Smooth muscle cell (in vitro differentiated cells): Measurements from ENCODE around the gene CRX. TPM values are rescaled to one million over a fixed set of nuclear protein-coding genes. Genes with fewer than 3 reads are reported as not detected.

Source experiments
- DNase-seq: peaks from one replicate; lab custom pipeline; 2025; ENCODE audit not compliant: unreplicated experiment; lab: John Stamatoyannopoulos, UW
- H2AFZ ChIP-seq: fragments of 200-600 bp; sonication (generic); 2 replicates; pipeline ENCODE4 v1.6.0; 2016; ENCODE audit warnings: antibody characterized with exemption, low read depth, mild to moderate bottlenecking
- H3F3A ChIP-seq: fragments of 200-600 bp; sonication (generic); 2 replicates; pipeline ENCODE4 v1.6.0; 2017; ENCODE audit warnings: antibody characterized with exemption, low read depth
- H3K27ac ChIP-seq: fragments of 200-600 bp; sonication (generic); 2 replicates; pipeline ENCODE4 v1.5.1; 2016; ENCODE audit warnings: low read depth, mild to moderate bottlenecking
- H3K27me3 ChIP-seq: fragments of 200-600 bp; sonication (generic); 2 replicates; pipeline ENCODE4 v1.6.1; 2016; ENCODE audit warnings: low read depth, mild to moderate bottlenecking
- H3K36me3 ChIP-seq: fragments of 200-600 bp; sonication (generic); 2 replicates; pipeline ENCODE4 v1.5.1; 2016; ENCODE audit warnings: low read depth
- H3K4me1 ChIP-seq: fragments of 200-600 bp; sonication (generic); 2 replicates; pipeline ENCODE4 v1.5.1; 2016; ENCODE audit warnings: low read depth
- H3K4me2 ChIP-seq: fragments of 200-600 bp; sonication (generic); 2 replicates; pipeline ENCODE4 v1.6.0; 2016; ENCODE audit warnings: mild to moderate bottlenecking
- H3K4me3 ChIP-seq: fragments of 200-600 bp; sonication (generic); 2 replicates; pipeline ENCODE4 v1.5.1; 2016; ENCODE audit warnings: mild to moderate bottlenecking
- H3K79me2 ChIP-seq: fragments of 200-600 bp; sonication (generic); 2 replicates; pipeline ENCODE4 v1.6.0; 2016; ENCODE audit warnings: low read depth, mild to moderate bottlenecking
- H3K9ac ChIP-seq: fragments of 200-600 bp; sonication (generic); 2 replicates; pipeline ENCODE4 v1.6.0; 2016; ENCODE audit warnings: low read depth
- H3K9me3 ChIP-seq: fragments of 200-600 bp; sonication (generic); replicated peaks from 2 replicates; pipeline ENCODE4 v1.5.1; 2016; ENCODE audit warnings: low read depth
- H4K20me1 ChIP-seq: fragments of 200-600 bp; sonication (generic); 2 replicates; pipeline ENCODE4 v1.6.0; 2016; ENCODE audit warnings: low read depth
- WGBS: methylation state at CpG from one replicate; pipeline ENCODE4 v1.1.7; 2016; ENCODE audit warnings: low lambda C conversion rate; 5-methylcytosine and 5-hydroxymethylcytosine counted together
- polyA plus RNA-seq: library from polyadenylated mRNA; unstranded; fragments of >200 nt; fragmentation: Nextera tagmentation; extraction: Ambion mirVana; gene quantifications from 2 replicates; pipeline ENCODE4 v1.2.1, GENCODE V29; 2016
- total RNA-seq: library from RNA; depleted of rRNA; stranded (reverse); fragments of >200 nt; gene quantifications from 2 replicates; pipeline ENCODE4 v1.2.3, GENCODE V29; 2014
- TF ChIP-seq, protein P1 (sequence below): fragments of 200-600 bp; sonication (generic); IDR thresholded peaks from 2 replicates; pipeline ENCODE4 v1.5.1; 2017; ENCODE audit warnings: borderline replicate concordance, mild to moderate bottlenecking, antibody characterized with exemption; ENCODE audit not compliant: insufficient read depth, poor library complexity, severe bottlenecking

CRX gene
- total and polyA plus RNA-seq, 2 experiments from 2014 or later, result not detected

DNA sequence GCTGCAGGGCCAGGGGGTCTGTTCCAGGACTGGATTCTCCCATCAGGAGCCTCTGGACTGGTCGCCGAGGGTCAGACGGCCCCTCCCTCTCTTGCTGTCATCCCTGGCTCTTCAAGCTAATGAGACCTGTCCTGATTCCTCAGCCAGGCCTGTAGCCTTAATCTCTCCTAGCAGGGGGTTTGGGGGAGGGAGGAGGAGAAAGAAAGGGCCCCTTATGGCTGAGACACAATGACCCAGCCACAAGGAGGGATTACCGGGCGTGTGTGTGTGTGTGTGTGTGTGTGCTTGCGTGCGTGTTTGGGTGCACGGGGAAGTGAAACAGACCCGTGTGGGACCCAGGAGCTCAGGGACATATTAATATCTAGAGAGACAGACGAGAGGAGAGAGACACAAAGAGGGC is 1.9 kb upstream of the CRX start:
- no peaks in the 10 kb centered on the region for H3K36me3 ChIP-seq
- H3K27ac ChIP-seq, result no peak overlapping the region
- no peaks in the 10 kb centered on the region for H3K79me2 ChIP-seq
- H2AFZ ChIP-seq, result no peak overlapping the region
- no peaks in the 10 kb centered on the region for H4K20me1 ChIP-seq
- H3K9ac ChIP-seq, result no peak overlapping the region
- H3K9me3 ChIP-seq, result no peaks in the 10 kb centered on the region
- peaks cover 29% of the 10 kb centered on the region for H3K4me1 ChIP-seq
- no peaks in the 10 kb centered on the region for H3K27me3 ChIP-seq
- WGBS, result 33% methylated on average over 10 of the region's 10 CpGs
- DNase-seq, result no peak
- H3K4me2 ChIP-seq, result no peak overlapping the region
- H3F3A ChIP-seq, result no peaks in the 10 kb centered on the region
- H3K4me3 ChIP-seq, result no peak overlapping the region
- TF ChIP-seq, protein P1, sequence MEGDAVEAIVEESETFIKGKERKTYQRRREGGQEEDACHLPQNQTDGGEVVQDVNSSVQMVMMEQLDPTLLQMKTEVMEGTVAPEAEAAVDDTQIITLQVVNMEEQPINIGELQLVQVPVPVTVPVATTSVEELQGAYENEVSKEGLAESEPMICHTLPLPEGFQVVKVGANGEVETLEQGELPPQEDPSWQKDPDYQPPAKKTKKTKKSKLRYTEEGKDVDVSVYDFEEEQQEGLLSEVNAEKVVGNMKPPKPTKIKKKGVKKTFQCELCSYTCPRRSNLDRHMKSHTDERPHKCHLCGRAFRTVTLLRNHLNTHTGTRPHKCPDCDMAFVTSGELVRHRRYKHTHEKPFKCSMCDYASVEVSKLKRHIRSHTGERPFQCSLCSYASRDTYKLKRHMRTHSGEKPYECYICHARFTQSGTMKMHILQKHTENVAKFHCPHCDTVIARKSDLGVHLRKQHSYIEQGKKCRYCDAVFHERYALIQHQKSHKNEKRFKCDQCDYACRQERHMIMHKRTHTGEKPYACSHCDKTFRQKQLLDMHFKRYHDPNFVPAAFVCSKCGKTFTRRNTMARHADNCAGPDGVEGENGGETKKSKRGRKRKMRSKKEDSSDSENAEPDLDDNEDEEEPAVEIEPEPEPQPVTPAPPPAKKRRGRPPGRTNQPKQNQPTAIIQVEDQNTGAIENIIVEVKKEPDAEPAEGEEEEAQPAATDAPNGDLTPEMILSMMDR, result no peak

DNA sequence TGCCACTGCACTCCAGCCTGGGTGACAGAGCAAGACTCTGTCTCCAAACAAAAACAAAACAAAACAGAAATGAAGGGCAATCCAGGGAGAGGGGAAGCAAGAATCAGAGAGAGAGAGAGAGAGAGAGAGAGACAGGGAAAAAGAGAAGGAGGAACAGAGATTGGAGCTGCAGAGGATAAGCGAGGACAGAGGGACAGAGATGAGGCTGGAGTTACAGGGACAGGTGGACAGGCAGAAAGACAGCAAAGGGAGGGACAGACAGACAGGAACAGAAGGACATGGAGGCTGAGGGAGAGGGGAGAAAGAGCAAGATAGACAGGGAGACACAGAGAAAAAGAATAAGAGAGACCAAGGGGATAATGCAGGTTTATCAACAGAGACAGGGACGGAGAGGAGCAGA is 1.3 kb upstream of the CRX start:
- DNase-seq, result no peak

DNA sequence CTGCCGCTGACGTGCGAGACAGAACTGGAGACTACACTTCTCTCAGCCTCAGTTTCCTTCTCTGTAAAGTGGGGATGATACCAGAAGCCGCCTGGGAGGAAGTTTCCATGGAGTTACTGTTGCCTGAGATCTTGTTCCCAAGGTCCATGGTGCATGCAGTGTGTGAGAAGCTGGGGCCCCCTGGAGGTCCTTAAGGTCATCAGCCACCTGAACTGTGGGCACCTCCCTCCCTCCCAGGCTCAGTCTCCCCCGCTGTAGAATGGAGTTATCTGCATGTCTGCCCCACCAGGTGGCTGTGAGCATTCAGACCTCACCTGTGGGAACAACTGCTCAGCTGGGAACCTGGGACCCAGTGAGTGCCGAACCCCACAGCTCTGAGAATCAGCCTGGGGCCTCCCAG is 2.7 kb downstream of the CRX start:
- Histone ChIP-seq H4K20me1 (no peaks in the 10 kb centered on the region), H3K4me2 (no peak overlapping the region), H3K9me3 (no peaks in the 10 kb centered on the region), H3K4me3 (no peak overlapping the region), H3K4me1 (peaks cover 26% of the 10 kb centered on the region), H3F3A (no peaks in the 10 kb centered on the region), H3K9ac (no peak overlapping the region), H2AFZ (no peak overlapping the region), H3K79me2 (no peaks in the 10 kb centered on the region), H3K27me3 (no peaks in the 10 kb centered on the region), H3K36me3 (no peaks in the 10 kb centered on the region), H3K27ac (no peak overlapping the region)
- TF ChIP-seq, protein P1, result no peak
- WGBS, result 84% methylated on average over 6 of the region's 6 CpGs
- no peak for DNase-seq

More for the DNA sequence above, 1.3 kb upstream of the CRX start:
- Histone ChIP-seq H3K27ac (no peak overlapping the region), H3K4me3 (no peak overlapping the region), H3K27me3 (no peaks in the 10 kb centered on the region), H3K9ac (no peak overlapping the region), H3K4me1 (peaks cover 29% of the 10 kb centered on the region), H3K36me3 (no peaks in the 10 kb centered on the region), H3F3A (no peaks in the 10 kb centered on the region), H4K20me1 (no peaks in the 10 kb centered on the region), H3K79me2 (no peaks in the 10 kb centered on the region), H3K9me3 (no peaks in the 10 kb centered on the region), H2AFZ (no peak overlapping the region), H3K4me2 (no peak overlapping the region)
- TF ChIP-seq, protein P1, result no peak
- whole genome bisulfite sequencing, result 89% methylated on average over 2 of the region's 2 CpGs

DNA sequence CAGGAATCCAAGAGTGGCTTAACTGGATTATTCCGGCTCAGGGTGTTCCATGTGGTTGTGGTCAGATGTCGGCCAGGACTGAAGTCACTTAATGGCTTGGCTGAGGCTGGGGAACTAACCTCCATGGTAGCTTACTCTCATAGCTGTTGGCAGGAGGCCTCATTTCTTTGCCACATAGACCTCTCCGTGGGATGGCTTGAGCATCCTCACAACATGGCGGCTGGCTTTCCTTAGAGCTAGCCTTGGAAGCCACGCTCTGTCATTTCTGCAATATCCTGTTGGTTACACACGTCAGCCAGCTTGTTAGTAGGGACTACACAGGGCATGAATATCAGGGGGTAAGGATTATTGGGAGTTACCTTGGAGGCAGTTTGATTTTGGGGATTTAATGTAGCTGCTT is 5.1 kb downstream of the CRX start:
- no peak for DNase-seq
- Histone ChIP-seq H3K27ac (no peak overlapping the region), H3K4me1 (peaks cover 9% of the 10 kb centered on the region), H3K27me3 (no peaks in the 10 kb centered on the region), H3F3A (no peaks in the 10 kb centered on the region), H4K20me1 (no peaks in the 10 kb centered on the region), H2AFZ (no peak overlapping the region), H3K9me3 (no peaks in the 10 kb centered on the region), H3K36me3 (no peaks in the 10 kb centered on the region), H3K9ac (no peak overlapping the region), H3K79me2 (no peaks in the 10 kb centered on the region), H3K4me3 (no peak overlapping the region), H3K4me2 (no peak overlapping the region)
- 84% methylated on average over 6 of the region's 6 CpGs for WGBS
- TF ChIP-seq, protein P1, result no peak
